GM18873 (cell line): Measurements from ENCODE around the gene TPK1.
A peak's percentile ranks its signal among the peaks of the same experiment; 100 is the strongest.
"Not testable (repeated sequence)": the region's sequence is repeated elsewhere in the genome, so short reads cannot be mapped to it uniquely, and the experiment has no call there.

Experiments used
- ATAC-seq: cut with Tn5 transposase; IDR thresholded peaks from one replicate; pipeline ENCODE4 v1.9.1; 2021; ENCODE audit warnings: mild to moderate bottlenecking, moderate library complexity, moderate number of reproducible peaks; ENCODE audit not compliant: unreplicated experiment, low FRiP score

TPK1 gene

GRCh38 chr7:144782883-144783282 is 53.0 kb downstream of the TPK1 start:
- no peak for ATAC-seq

GRCh38 chr7:144780071-144780608 is 55.7 kb downstream of the TPK1 start:
- no peak for ATAC-seq

- ATAC-seq: not testable (repeated sequence)
Measured at GRCh38 chr7:144777889-144778288, 58.0 kb downstream of the TPK1 start.

- no peak for ATAC-seq
Measured at GRCh38 chr7:144777005-144777839, 58.6 kb downstream of the TPK1 start.

GRCh38 chr7:144776447-144776846 is 59.4 kb downstream of the TPK1 start:
- ATAC-seq: no peak

GRCh38 chr7:144775749-144776148 is 60.1 kb downstream of the TPK1 start:
- no peak for ATAC-seq

GRCh38 chr7:144771927-144772326 is 63.9 kb downstream of the TPK1 start:
- ATAC-seq: no peak

- ATAC-seq: no peak
Measured at GRCh38 chr7:144771174-144771573, 64.7 kb downstream of the TPK1 start.

GRCh38 chr7:144769352-144769751 is 66.5 kb downstream of the TPK1 start:
- ATAC-seq: no peak

- ATAC-seq: no peak
Measured at GRCh38 chr7:144768633-144769032, 67.2 kb downstream of the TPK1 start.

- no peak for ATAC-seq
Measured at GRCh38 chr7:144763291-144763690, 72.6 kb downstream of the TPK1 start.

GRCh38 chr7:144762853-144763252 is 73.0 kb downstream of the TPK1 start:
- no peak for ATAC-seq

- ATAC-seq: no peak
Measured at GRCh38 chr7:144761493-144761892, 74.4 kb downstream of the TPK1 start.

GRCh38 chr7:144759653-144760052 is 76.2 kb downstream of the TPK1 start:
- no peak for ATAC-seq

- ATAC-seq: no peak
Measured at GRCh38 chr7:144747936-144748335, 87.9 kb downstream of the TPK1 start.

- ATAC-seq: peak; percentile 91
Measured at GRCh38 chr7:144738708-144739314, 97.0 kb downstream of the TPK1 start.

- no peak for ATAC-seq
Measured at GRCh38 chr7:144738146-144738545, 97.7 kb downstream of the TPK1 start.

GRCh38 chr7:144736880-144737493 is 98.9 kb downstream of the TPK1 start:
- ATAC-seq: no peak

- no peak for ATAC-seq
Measured at GRCh38 chr7:144735505-144736276, 100.2 kb downstream of the TPK1 start.

- ATAC-seq: no peak
Measured at GRCh38 chr7:144731661-144732351, 104.0 kb downstream of the TPK1 start.
